HG02798 (cell line): ENCODE measurements around the gene KANK2.
"Not testable (repeated sequence)": the region's sequence is repeated elsewhere in the genome, so short reads cannot be mapped to it uniquely, and the experiment has no call there.

Experiments
- ATAC-seq: cut with Tn5 transposase; IDR thresholded peaks from one replicate; pipeline ENCODE4 v1.9.1; 2021; ENCODE audit warnings: mild to moderate bottlenecking; ENCODE audit not compliant: unreplicated experiment, poor library complexity

Gene KANK2

GRCh38 chr19:11198769-11199424 is 1.6 kb upstream of the KANK2 start:
- no peak for ATAC-seq

GRCh38 chr19:11198175-11198534 is 810 bp upstream of the KANK2 start:
- no peak for ATAC-seq

- ATAC-seq: no peak
These were observed 698 bp downstream of the KANK2 start for GRCh38 chr19:11196406-11197287.

GRCh38 chr19:11195681-11196080 is 1.7 kb downstream of the KANK2 start:
- ATAC-seq: no peak

GRCh38 chr19:11194656-11195558 is 2.4 kb downstream of the KANK2 start:
- no peak for ATAC-seq

- ATAC-seq: no peak
These were observed 3.2 kb downstream of the KANK2 start for GRCh38 chr19:11194173-11194572.

GRCh38 chr19:11192957-11193939 is 4.1 kb downstream of the KANK2 start:
- ATAC-seq: no peak

GRCh38 chr19:11191934-11192333 is 5.4 kb downstream of the KANK2 start:
- no peak for ATAC-seq

- ATAC-seq: no peak
These were observed 6.0 kb downstream of the KANK2 start for GRCh38 chr19:11191273-11191755.

GRCh38 chr19:11190501-11190900 is 6.8 kb downstream of the KANK2 start:
- no peak for ATAC-seq

- no peak for ATAC-seq
These were observed 9.9 kb downstream of the KANK2 start for GRCh38 chr19:11187441-11187840.

GRCh38 chr19:11182994-11183393 is 14.4 kb downstream of the KANK2 start:
- no peak for ATAC-seq

- ATAC-seq: no peak
These were observed 15.9 kb downstream of the KANK2 start for GRCh38 chr19:11181488-11181887.

- ATAC-seq: not testable (repeated sequence)
These were observed 16.4 kb downstream of the KANK2 start for GRCh38 chr19:11180975-11181374.

GRCh38 chr19:11180346-11180745 is 17.0 kb downstream of the KANK2 start:
- ATAC-seq: no peak

GRCh38 chr19:11179716-11180297 is 17.5 kb downstream of the KANK2 start:
- ATAC-seq: no peak

GRCh38 chr19:11179145-11179465 is 18.2 kb downstream of the KANK2 start:
- not testable (repeated sequence) for ATAC-seq

- no peak for ATAC-seq
These were observed 19.8 kb downstream of the KANK2 start for GRCh38 chr19:11177592-11177991.

- no peak for ATAC-seq
These were observed 20.7 kb downstream of the KANK2 start for GRCh38 chr19:11176466-11177193.
